Left cardiac atrium (tissue), 4 donors: ENCODE data around the gene SPDL1. TPM values are rescaled to one million over a fixed set of nuclear protein-coding genes. Genes with fewer than 3 reads are reported as not detected.

Source experiments
- ATAC-seq, 2 donors: fragments of 200-7000 bp; cut with Tn5 transposase; one replicate each; pipeline ENCODE4 v1.9.1; 2020; ENCODE audit warnings: mild to moderate bottlenecking in 2 of 2, moderate library complexity in 2 of 2
- DNase-seq: peaks from one replicate; pipeline ENCODE4 v3.0.0-alpha.2; 2020
- intact Hi-C, 2 donors: fragments of 100-400 bp; cut with DNase I; formaldehyde crosslinking; loops; one replicate each; pipeline versions ENCODE4 v1.14.1 to v1.15.1; 2022 to 2023
- total RNA-seq, 2 donors: library from RNA; stranded (reverse); fragmentation: NEBNext Ultra II Directional; extraction: Animal tissue kit (Norgen Biotek cat#: 25700); gene quantifications; one replicate each; pipeline ENCODE4 v1.2.1, GENCODE V29; 2021
- donor health status: DM: no; HTN: yes; CAD: no.
- donor health status: DM: no; HTN: yes; CAD: no; lungs with severe emphysema.
- donor health status: DM: yes; HTN: yes; CAD: no.
- donor health status: Dilated cardiomyopathy.

SPDL1 gene
- total RNA-seq, 2 donors from 2014 or later = 4.4 to 4.9 TPM

- DNase-seq = no peak
- peak in 1 of 2 donors; percentile 38 for ATAC-seq
- intact Hi-C loops = no loop called here
These were observed 68.0 kb downstream of the SPDL1 start for GRCh38 chr5:169651526-169651925.

GRCh38 chr5:169652057-169652456 is 68.5 kb downstream of the SPDL1 start:
- intact Hi-C loops = no loop called here
- DNase-seq (peak; percentile 30), ATAC-seq (peak; percentile 46 to 76)

- intact Hi-C loops = no loop called here
- ATAC-seq = no peak
- DNase-seq = no peak
These were observed 69.5 kb downstream of the SPDL1 start for GRCh38 chr5:169653091-169653490.

Other genes starting within 250 kb of the SPDL1 start
- 10 to 100 TPM; 12.1 to 17.2 TPM for gene DOCK2, start 53.5 kb downstream of the SPDL1 start, total RNA-seq